Measurements from ENCODE around the gene SLC39A5.

DNA sequence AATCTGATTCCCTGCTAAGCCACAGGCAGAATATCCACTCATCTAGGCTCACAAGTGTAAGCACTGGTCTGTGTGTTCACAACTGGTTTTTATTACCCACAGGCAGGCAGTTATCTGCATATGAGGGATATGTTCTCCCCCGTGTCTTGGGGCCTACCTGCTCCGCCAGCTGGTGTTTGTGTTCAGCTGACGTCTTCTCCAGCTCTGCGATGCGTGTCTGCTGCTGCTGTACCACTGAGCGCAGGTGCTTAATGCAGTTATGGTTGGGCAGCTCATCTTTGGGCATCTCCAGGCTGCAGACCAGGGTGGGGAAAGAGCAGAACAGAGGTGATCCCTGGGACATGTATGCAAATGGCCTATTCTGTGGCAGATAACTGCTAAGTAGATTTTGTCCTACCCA, 21.8 kb upstream of the SLC39A5 start:
- TF ChIP-seq, protein P1, sequence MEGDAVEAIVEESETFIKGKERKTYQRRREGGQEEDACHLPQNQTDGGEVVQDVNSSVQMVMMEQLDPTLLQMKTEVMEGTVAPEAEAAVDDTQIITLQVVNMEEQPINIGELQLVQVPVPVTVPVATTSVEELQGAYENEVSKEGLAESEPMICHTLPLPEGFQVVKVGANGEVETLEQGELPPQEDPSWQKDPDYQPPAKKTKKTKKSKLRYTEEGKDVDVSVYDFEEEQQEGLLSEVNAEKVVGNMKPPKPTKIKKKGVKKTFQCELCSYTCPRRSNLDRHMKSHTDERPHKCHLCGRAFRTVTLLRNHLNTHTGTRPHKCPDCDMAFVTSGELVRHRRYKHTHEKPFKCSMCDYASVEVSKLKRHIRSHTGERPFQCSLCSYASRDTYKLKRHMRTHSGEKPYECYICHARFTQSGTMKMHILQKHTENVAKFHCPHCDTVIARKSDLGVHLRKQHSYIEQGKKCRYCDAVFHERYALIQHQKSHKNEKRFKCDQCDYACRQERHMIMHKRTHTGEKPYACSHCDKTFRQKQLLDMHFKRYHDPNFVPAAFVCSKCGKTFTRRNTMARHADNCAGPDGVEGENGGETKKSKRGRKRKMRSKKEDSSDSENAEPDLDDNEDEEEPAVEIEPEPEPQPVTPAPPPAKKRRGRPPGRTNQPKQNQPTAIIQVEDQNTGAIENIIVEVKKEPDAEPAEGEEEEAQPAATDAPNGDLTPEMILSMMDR (IDR thresholded peaks at IDR 0.05; ENCODE audit: poor library complexity, severe bottlenecking): no peak
- no peak for TF ChIP-seq POLR2AphosphoS5 (IDR thresholded peaks at IDR 0.05)
- no peak for TF ChIP-seq SMC3 (conservative IDR thresholded peaks at IDR 0.05; ENCODE audit: poor library complexity)
- TF ChIP-seq EZH2 (IDR thresholded peaks at IDR 0.05; ENCODE audit: borderline replicate concordance, insufficient read depth, low read length, poor library complexity, severe bottlenecking): no peak
- no peak for TF ChIP-seq MXI1 (conservative IDR thresholded peaks at IDR 0.05; ENCODE audit: poor library complexity, severe bottlenecking)
